HG03457 (cell line): ENCODE data around the gene CLDN10.
"Not testable (repeated sequence)": the region's sequence is repeated elsewhere in the genome, so short reads cannot be mapped to it uniquely, and the experiment has no call there.

ENCODE experiments used
- ATAC-seq: cut with Tn5 transposase; IDR thresholded peaks from one replicate; pipeline ENCODE4 v1.9.1; 2021; ENCODE audit warnings: moderate number of reproducible peaks; ENCODE audit not compliant: unreplicated experiment

Gene CLDN10

GRCh38 chr13:95552539-95553441 lies at the start of gene CLDN10:
Gene CLDN10, plus strand, starts transcription at chr13:95552720. Its CDS starts 34 bp downstream, at chr13:95552754.
- no peak for ATAC-seq

GRCh38 chr13:95503662-95504061 lies 48.9 kb upstream of the CLDN10 start:
- no peak for ATAC-seq

GRCh38 chr13:95505265-95505664 lies 47.3 kb upstream of the CLDN10 start:
- ATAC-seq, result no peak

- ATAC-seq, result no peak
Observed at GRCh38 chr13:95505986-95506385, 46.5 kb upstream of the CLDN10 start.

GRCh38 chr13:95507991-95508390 lies 44.5 kb upstream of the CLDN10 start:
- ATAC-seq, result no peak

GRCh38 chr13:95508996-95509395 lies 43.5 kb upstream of the CLDN10 start:
- ATAC-seq, result no peak

- no peak for ATAC-seq
Observed at GRCh38 chr13:95509521-95510310, 42.8 kb upstream of the CLDN10 start.

GRCh38 chr13:95510950-95511349 lies 41.6 kb upstream of the CLDN10 start:
- no peak for ATAC-seq

GRCh38 chr13:95512424-95512823 lies 40.1 kb upstream of the CLDN10 start:
- ATAC-seq, result no peak

- no peak for ATAC-seq
Observed at GRCh38 chr13:95512957-95513356, 39.6 kb upstream of the CLDN10 start.

- not testable (repeated sequence) for ATAC-seq
Observed at GRCh38 chr13:95515606-95516005, 36.9 kb upstream of the CLDN10 start.

- no peak for ATAC-seq
Observed at GRCh38 chr13:95516021-95516420, 36.5 kb upstream of the CLDN10 start.

GRCh38 chr13:95516492-95516891 lies 36.0 kb upstream of the CLDN10 start:
- no peak for ATAC-seq

- no peak for ATAC-seq
Observed at GRCh38 chr13:95523598-95523997, 28.9 kb upstream of the CLDN10 start.

- no peak for ATAC-seq
Observed at GRCh38 chr13:95524264-95524901, 28.1 kb upstream of the CLDN10 start.

- no peak for ATAC-seq
Observed at GRCh38 chr13:95527955-95528354, 24.6 kb upstream of the CLDN10 start.

GRCh38 chr13:95530178-95530577 lies 22.3 kb upstream of the CLDN10 start:
- no peak for ATAC-seq

GRCh38 chr13:95533545-95534160 lies 18.9 kb upstream of the CLDN10 start:
- no peak for ATAC-seq

GRCh38 chr13:95535243-95535642 lies 17.3 kb upstream of the CLDN10 start:
- ATAC-seq, result no peak

- no peak for ATAC-seq
Observed at GRCh38 chr13:95536632-95537241, 15.8 kb upstream of the CLDN10 start.

GRCh38 chr13:95540888-95541287 lies 11.6 kb upstream of the CLDN10 start:
- ATAC-seq, result no peak
